Measurements from ENCODE around the gene UNC13B. TPM values are rescaled to one million over a fixed set of nuclear protein-coding genes. Genes with fewer than 3 reads are reported as not detected.

The UNC13B gene
- total RNA-seq, 1 donor = 25.3 TPM

- H3K27ac ChIP-seq (ENCODE audit: low read depth, low read length) = no peak overlapping the region
- no peaks in the 10 kb centered on the region for H3K4me1 ChIP-seq (ENCODE audit: insufficient read depth, low read length)
- no peaks in the 10 kb centered on the region for H3K9me3 ChIP-seq (ENCODE audit: low read depth, low read length)
- no peak overlapping the region for H2AFZ ChIP-seq (ENCODE audit: low read length)
- no peak overlapping the region for H3K4me2 ChIP-seq (ENCODE audit: insufficient read depth, low read length)
- H3K27me3 ChIP-seq (ENCODE audit: insufficient read depth, low read length) = no peaks in the 10 kb centered on the region
- H3K36me3 ChIP-seq (ENCODE audit: insufficient read depth, low read length) = no peaks in the 10 kb centered on the region
- no peak overlapping the region for H3K4me3 ChIP-seq (ENCODE audit: insufficient read depth, low read length)
- no peaks in the 10 kb centered on the region for H4K20me1 ChIP-seq (ENCODE audit: insufficient read depth, low read length)
- H3K79me2 ChIP-seq (ENCODE audit: insufficient read depth, low read length) = no peaks in the 10 kb centered on the region
- DNase-seq (ENCODE audit: insufficient read length, low spot score, missing footprints) = no peak
- TF ChIP-seq, protein P1, sequence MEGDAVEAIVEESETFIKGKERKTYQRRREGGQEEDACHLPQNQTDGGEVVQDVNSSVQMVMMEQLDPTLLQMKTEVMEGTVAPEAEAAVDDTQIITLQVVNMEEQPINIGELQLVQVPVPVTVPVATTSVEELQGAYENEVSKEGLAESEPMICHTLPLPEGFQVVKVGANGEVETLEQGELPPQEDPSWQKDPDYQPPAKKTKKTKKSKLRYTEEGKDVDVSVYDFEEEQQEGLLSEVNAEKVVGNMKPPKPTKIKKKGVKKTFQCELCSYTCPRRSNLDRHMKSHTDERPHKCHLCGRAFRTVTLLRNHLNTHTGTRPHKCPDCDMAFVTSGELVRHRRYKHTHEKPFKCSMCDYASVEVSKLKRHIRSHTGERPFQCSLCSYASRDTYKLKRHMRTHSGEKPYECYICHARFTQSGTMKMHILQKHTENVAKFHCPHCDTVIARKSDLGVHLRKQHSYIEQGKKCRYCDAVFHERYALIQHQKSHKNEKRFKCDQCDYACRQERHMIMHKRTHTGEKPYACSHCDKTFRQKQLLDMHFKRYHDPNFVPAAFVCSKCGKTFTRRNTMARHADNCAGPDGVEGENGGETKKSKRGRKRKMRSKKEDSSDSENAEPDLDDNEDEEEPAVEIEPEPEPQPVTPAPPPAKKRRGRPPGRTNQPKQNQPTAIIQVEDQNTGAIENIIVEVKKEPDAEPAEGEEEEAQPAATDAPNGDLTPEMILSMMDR (IDR thresholded peaks at IDR 0.05; ENCODE audit: extremely low read depth, low read depth, low read length) = no peak
Observed at GRCh38 chr9:35322075-35322885, 160.5 kb downstream of the UNC13B start.

DNA sequence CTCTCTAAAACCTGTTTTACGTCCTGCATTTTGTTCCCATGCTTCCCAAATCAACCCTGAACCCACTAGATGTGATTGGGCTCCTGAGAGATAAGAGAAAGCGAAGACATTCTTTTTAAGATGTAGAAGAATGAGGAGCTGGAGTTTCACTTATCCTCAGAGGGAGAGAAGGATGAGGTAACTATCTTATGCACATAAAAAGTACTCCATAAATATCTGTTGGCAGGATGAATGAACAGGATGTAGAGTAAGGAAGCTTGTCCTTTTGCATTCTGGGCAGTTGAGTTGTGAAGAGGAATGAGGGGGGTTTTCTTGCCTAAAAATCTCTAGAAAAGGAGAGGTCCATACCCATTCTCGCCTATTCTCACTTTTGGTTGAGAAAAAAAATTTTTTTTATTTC is 163.2 kb downstream of the UNC13B start:
- Histone ChIP-seq H3K79me2 (ENCODE audit: insufficient read depth, low read length) (no peaks in the 10 kb centered on the region), H3K36me3 (ENCODE audit: insufficient read depth, low read length) (no peaks in the 10 kb centered on the region), H3K4me1 (ENCODE audit: insufficient read depth, low read length) (no peaks in the 10 kb centered on the region), H3K27ac (ENCODE audit: low read depth, low read length) (no peak overlapping the region), H3K4me3 (ENCODE audit: insufficient read depth, low read length) (no peak overlapping the region), H3K9me3 (ENCODE audit: low read depth, low read length) (no peaks in the 10 kb centered on the region), H4K20me1 (ENCODE audit: insufficient read depth, low read length) (no peaks in the 10 kb centered on the region), H2AFZ (ENCODE audit: low read length) (no peak overlapping the region), H3K27me3 (ENCODE audit: insufficient read depth, low read length) (no peaks in the 10 kb centered on the region), H3K4me2 (ENCODE audit: insufficient read depth, low read length) (no peak overlapping the region)
- DNase-seq (ENCODE audit: insufficient read length, low spot score, missing footprints) = no peak
- TF ChIP-seq, protein P1 (IDR thresholded peaks at IDR 0.05; ENCODE audit: extremely low read depth, low read depth, low read length) = no peak

- Histone ChIP-seq H4K20me1 (ENCODE audit: insufficient read depth, low read length) (no peaks in the 10 kb centered on the region), H3K79me2 (ENCODE audit: insufficient read depth, low read length) (no peaks in the 10 kb centered on the region), H3K4me3 (ENCODE audit: insufficient read depth, low read length) (no peak overlapping the region), H3K27me3 (ENCODE audit: insufficient read depth, low read length) (no peaks in the 10 kb centered on the region), H3K4me2 (ENCODE audit: insufficient read depth, low read length) (peak overlapping the region; percentile 29), H3K27ac (ENCODE audit: low read depth, low read length) (peak overlapping the region; percentile 54), H3K4me1 (ENCODE audit: insufficient read depth, low read length) (peaks cover 22% of the 10 kb centered on the region), H3K9me3 (ENCODE audit: low read depth, low read length) (no peaks in the 10 kb centered on the region), H2AFZ (ENCODE audit: low read length) (no peak overlapping the region), H3K36me3 (ENCODE audit: insufficient read depth, low read length) (no peaks in the 10 kb centered on the region)
- DNase-seq (ENCODE audit: insufficient read length, low spot score, missing footprints) = peak; percentile 87
- TF ChIP-seq, protein P1 (IDR thresholded peaks at IDR 0.05; ENCODE audit: extremely low read depth, low read depth, low read length) = no peak
Observed at GRCh38 chr9:35333551-35333950, 171.7 kb downstream of the UNC13B start.

DNA sequence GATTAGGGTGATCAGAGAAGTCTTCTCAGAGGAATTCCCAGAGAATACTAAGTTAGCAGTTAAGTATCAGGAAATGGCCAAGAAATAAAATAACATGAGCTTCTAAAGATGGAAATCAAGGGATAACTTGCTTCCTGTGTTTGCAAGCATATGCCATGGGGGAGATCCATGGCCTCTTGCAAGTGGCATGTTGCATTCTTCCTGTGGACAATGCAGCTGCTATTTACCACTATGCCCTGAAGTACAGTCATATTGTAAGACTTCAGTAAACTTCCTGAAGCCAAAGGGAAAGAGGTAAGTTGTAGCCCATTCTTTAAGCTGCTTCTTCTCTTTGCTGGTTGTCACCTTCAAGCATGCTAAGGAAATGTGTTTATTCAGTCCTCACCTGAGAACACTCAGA is 173.4 kb downstream of the UNC13B start:
- Histone ChIP-seq H3K27me3 (ENCODE audit: insufficient read depth, low read length) (no peaks in the 10 kb centered on the region), H2AFZ (ENCODE audit: low read length) (no peak overlapping the region), H3K4me1 (ENCODE audit: insufficient read depth, low read length) (peaks cover 29% of the 10 kb centered on the region), H3K36me3 (ENCODE audit: insufficient read depth, low read length) (no peaks in the 10 kb centered on the region), H3K79me2 (ENCODE audit: insufficient read depth, low read length) (no peaks in the 10 kb centered on the region), H3K27ac (ENCODE audit: low read depth, low read length) (no peak overlapping the region), H4K20me1 (ENCODE audit: insufficient read depth, low read length) (no peaks in the 10 kb centered on the region), H3K4me3 (ENCODE audit: insufficient read depth, low read length) (no peak overlapping the region), H3K9me3 (ENCODE audit: low read depth, low read length) (no peaks in the 10 kb centered on the region), H3K4me2 (ENCODE audit: insufficient read depth, low read length) (no peak overlapping the region)
- TF ChIP-seq, protein P1 (IDR thresholded peaks at IDR 0.05; ENCODE audit: extremely low read depth, low read depth, low read length) = no peak
- no peak for DNase-seq (ENCODE audit: insufficient read length, low spot score, missing footprints)
